ENCODE results near the gene ZFYVE28.

ZFYVE28 gene

GRCh38 chr4:2265113-2266110 is 153.0 kb downstream of the ZFYVE28 start:
- Mint-ChIP-seq H3K27ac (no peak overlapping the region), H3K27me3 (no peaks in the 10 kb centered on the region)

GRCh38 chr4:2264481-2265041 is 153.9 kb downstream of the ZFYVE28 start:
- Mint-ChIP-seq H3K9me3 (no peaks in the 10 kb centered on the region), H3K4me1 (peaks cover 4% of the 10 kb centered on the region), H3K27ac (no peak overlapping the region), H3K36me3 (no peaks in the 10 kb centered on the region), H3K4me3 (no peak overlapping the region), H3K27me3 (no peaks in the 10 kb centered on the region)

More at GRCh38 chr4:2265113-2266110, 153.0 kb downstream of the ZFYVE28 start:
- no peaks in the 10 kb centered on the region for H3K36me3 Mint-ChIP-seq
- no peak overlapping the region for H3K4me3 Mint-ChIP-seq
- peaks cover under 1% of the 10 kb centered on the region for H3K4me1 Mint-ChIP-seq
- H3K9me3 Mint-ChIP-seq = no peaks in the 10 kb centered on the region

- Mint-ChIP-seq H3K4me1 (peaks cover 4% of the 10 kb centered on the region), H3K9me3 (no peaks in the 10 kb centered on the region), H3K27ac (no peak overlapping the region), H3K4me3 (no peak overlapping the region), H3K27me3 (no peaks in the 10 kb centered on the region), H3K36me3 (no peaks in the 10 kb centered on the region)
These were observed 154.5 kb downstream of the ZFYVE28 start for GRCh38 chr4:2263926-2264321.

GRCh38 chr4:2262944-2263250 is 155.5 kb downstream of the ZFYVE28 start:
- Mint-ChIP-seq H3K27ac (peak overlapping the region; percentile 27), H3K27me3 (no peaks in the 10 kb centered on the region), H3K4me3 (peak overlapping the region; percentile 61), H3K36me3 (no peaks in the 10 kb centered on the region), H3K9me3 (no peaks in the 10 kb centered on the region), H3K4me1 (peaks cover 4% of the 10 kb centered on the region)

GRCh38 chr4:2262145-2262943 is 156.1 kb downstream of the ZFYVE28 start:
- Mint-ChIP-seq H3K27ac (peak overlapping the region; percentile 51), H3K9me3 (no peaks in the 10 kb centered on the region), H3K4me3 (peak overlapping the region; percentile 72), H3K36me3 (no peaks in the 10 kb centered on the region), H3K27me3 (no peaks in the 10 kb centered on the region), H3K4me1 (peaks cover 4% of the 10 kb centered on the region)

GRCh38 chr4:2261853-2262144 is 156.6 kb downstream of the ZFYVE28 start, which contains the start of gene MXD4:
MXD4 (minus strand) TSS chr4:2262109; CDS start chr4:2261980, 129 bp downstream.
- H3K36me3 Mint-ChIP-seq = no peaks in the 10 kb centered on the region
- no peaks in the 10 kb centered on the region for H3K27me3 Mint-ChIP-seq
- H3K4me1 Mint-ChIP-seq = peaks cover 4% of the 10 kb centered on the region
- peak within 1 kb of the TSS; percentile 51 for H3K27ac Mint-ChIP-seq
- no peaks in the 10 kb centered on the region for H3K9me3 Mint-ChIP-seq
- H3K4me3 Mint-ChIP-seq = peak within 1 kb of the TSS; percentile 72

GRCh38 chr4:2261110-2261852 is 157.2 kb downstream of the ZFYVE28 start:
- no peaks in the 10 kb centered on the region for H3K9me3 Mint-ChIP-seq
- H3K27me3 Mint-ChIP-seq = no peaks in the 10 kb centered on the region
- no peaks in the 10 kb centered on the region for H3K36me3 Mint-ChIP-seq
- H3K27ac Mint-ChIP-seq = no peak overlapping the region
- peaks cover 4% of the 10 kb centered on the region for H3K4me1 Mint-ChIP-seq
- peak overlapping the region; percentile 59 for H3K4me3 Mint-ChIP-seq

- H3K9me3 Mint-ChIP-seq = no peaks in the 10 kb centered on the region
- peak overlapping the region; percentile 59 for H3K4me3 Mint-ChIP-seq
- no peak overlapping the region for H3K27ac Mint-ChIP-seq
- H3K27me3 Mint-ChIP-seq = no peaks in the 10 kb centered on the region
- peaks cover 4% of the 10 kb centered on the region for H3K4me1 Mint-ChIP-seq
- H3K36me3 Mint-ChIP-seq = no peaks in the 10 kb centered on the region
These were observed 157.9 kb downstream of the ZFYVE28 start for GRCh38 chr4:2260344-2261109.

- H3K4me1 Mint-ChIP-seq = peaks cover 4% of the 10 kb centered on the region
- no peaks in the 10 kb centered on the region for H3K27me3 Mint-ChIP-seq
- H3K4me3 Mint-ChIP-seq = peak overlapping the region; percentile 44
- H3K9me3 Mint-ChIP-seq = no peaks in the 10 kb centered on the region
- H3K36me3 Mint-ChIP-seq = no peaks in the 10 kb centered on the region
- no peak overlapping the region for H3K27ac Mint-ChIP-seq
These were observed 158.7 kb downstream of the ZFYVE28 start for GRCh38 chr4:2259541-2260343.

- Mint-ChIP-seq H3K36me3 (no peaks in the 10 kb centered on the region), H3K4me3 (no peak overlapping the region), H3K27me3 (no peaks in the 10 kb centered on the region), H3K4me1 (peaks cover 10% of the 10 kb centered on the region), H3K9me3 (no peaks in the 10 kb centered on the region), H3K27ac (no peak overlapping the region)
These were observed 159.4 kb downstream of the ZFYVE28 start for GRCh38 chr4:2259036-2259540.

GRCh38 chr4:2258091-2259035 is 160.1 kb downstream of the ZFYVE28 start:
- no peaks in the 10 kb centered on the region for H3K9me3 Mint-ChIP-seq
- H3K4me3 Mint-ChIP-seq = no peak overlapping the region
- no peaks in the 10 kb centered on the region for H3K36me3 Mint-ChIP-seq
- H3K27me3 Mint-ChIP-seq = no peaks in the 10 kb centered on the region
- no peak overlapping the region for H3K27ac Mint-ChIP-seq
- peaks cover 10% of the 10 kb centered on the region for H3K4me1 Mint-ChIP-seq

- Mint-ChIP-seq H3K27ac (no peak overlapping the region), H3K9me3 (no peaks in the 10 kb centered on the region)
These were observed 160.9 kb downstream of the ZFYVE28 start for GRCh38 chr4:2257361-2258081.

More at GRCh38 chr4:2257361-2258081, 160.9 kb downstream of the ZFYVE28 start:
- no peak overlapping the region for H3K4me3 Mint-ChIP-seq
- peaks cover 10% of the 10 kb centered on the region for H3K4me1 Mint-ChIP-seq
- H3K36me3 Mint-ChIP-seq = no peaks in the 10 kb centered on the region
- H3K27me3 Mint-ChIP-seq = no peaks in the 10 kb centered on the region

Measured in activated naive CD4-positive, alpha-beta T cell treated with anti-CD3 and anti-CD28 coated beads, Interleukin-2, amount 50 U/mL, for 24 hours (primary cell).